GM18873 (cell line): ENCODE measurements around the gene BTN3A1.
"Not testable (repeated sequence)": the region's sequence is repeated elsewhere in the genome, so short reads cannot be mapped to it uniquely, and the experiment has no call there.

ENCODE experiments used
- ATAC-seq: cut with Tn5 transposase; IDR thresholded peaks from one replicate; pipeline ENCODE4 v1.9.1; 2021; ENCODE audit warnings: mild to moderate bottlenecking, moderate library complexity, moderate number of reproducible peaks; ENCODE audit not compliant: unreplicated experiment, low FRiP score

BTN3A1 gene

GRCh38 chr6:26437550-26437949 is 35.5 kb downstream of the BTN3A1 start:
- no peak for ATAC-seq

GRCh38 chr6:26438000-26438399 is 35.9 kb downstream of the BTN3A1 start:
- ATAC-seq = no peak

GRCh38 chr6:26439151-26440125 is 37.4 kb downstream of the BTN3A1 start:
- no peak for ATAC-seq

GRCh38 chr6:26440977-26441358 is 38.9 kb downstream of the BTN3A1 start:
- ATAC-seq = no peak

- ATAC-seq = no peak
Observed at GRCh38 chr6:26441977-26442376, 39.9 kb downstream of the BTN3A1 start.

- peak; percentile 85 for ATAC-seq
Observed at GRCh38 chr6:26445934-26446667, 44.0 kb downstream of the BTN3A1 start.

- ATAC-seq = no peak
Observed at GRCh38 chr6:26447257-26447656, 45.2 kb downstream of the BTN3A1 start.

GRCh38 chr6:26450240-26450639 is 48.2 kb downstream of the BTN3A1 start:
- ATAC-seq = no peak

- no peak for ATAC-seq
Observed at GRCh38 chr6:26452631-26453235, 50.7 kb downstream of the BTN3A1 start.

- no peak for ATAC-seq
Observed at GRCh38 chr6:26454631-26455030, 52.6 kb downstream of the BTN3A1 start.

GRCh38 chr6:26455357-26455970 is 53.4 kb downstream of the BTN3A1 start:
- no peak for ATAC-seq

GRCh38 chr6:26457264-26457805 is 55.3 kb downstream of the BTN3A1 start:
- peak; percentile 9 for ATAC-seq

GRCh38 chr6:26457806-26458688 is 56.0 kb downstream of the BTN3A1 start, which contains the start of gene BTN2A1:
TSS of gene BTN2A1 (plus strand) at chr6:26457955. CDS start at chr6:26458637, 682 bp downstream.
- peak; percentile 93 for ATAC-seq

- no peak for ATAC-seq
Observed at GRCh38 chr6:26459023-26459810, 57.1 kb downstream of the BTN3A1 start.

- not testable (repeated sequence) for ATAC-seq
Observed at GRCh38 chr6:26461353-26461752, 59.3 kb downstream of the BTN3A1 start.

GRCh38 chr6:26464014-26464413 is 61.9 kb downstream of the BTN3A1 start:
- ATAC-seq = no peak

- no peak for ATAC-seq
Observed at GRCh38 chr6:26464416-26465131, 62.5 kb downstream of the BTN3A1 start.
